ENCODE results near the gene SMOC2.
"Not testable (repeated sequence)": the region's sequence is repeated elsewhere in the genome, so short reads cannot be mapped to it uniquely, and the experiment has no call there.

SMOC2 gene

GRCh38 chr6:168678077-168678476, 237.1 kb downstream of the SMOC2 start:
- DNase-seq (ENCODE audit: low read depth, low spot score) = no peak

GRCh38 chr6:168678588-168678987, 237.6 kb downstream of the SMOC2 start:
- no peak for DNase-seq (ENCODE audit: low read depth, low spot score)

- DNase-seq (ENCODE audit: low read depth, low spot score) = no peak
These were observed 240.8 kb downstream of the SMOC2 start for GRCh38 chr6:168681748-168682147.

- no peak for DNase-seq (ENCODE audit: low read depth, low spot score)
These were observed 242.6 kb downstream of the SMOC2 start for GRCh38 chr6:168683621-168684020.

- no peak for DNase-seq (ENCODE audit: low read depth, low spot score)
These were observed 243.5 kb downstream of the SMOC2 start for GRCh38 chr6:168684471-168684870.

- DNase-seq (ENCODE audit: low read depth, low spot score) = no peak
These were observed 243.9 kb downstream of the SMOC2 start for GRCh38 chr6:168684906-168685305.

- DNase-seq (ENCODE audit: low read depth, low spot score) = no peak
These were observed 245.2 kb downstream of the SMOC2 start for GRCh38 chr6:168686029-168686738.

GRCh38 chr6:168686831-168687730, 246.1 kb downstream of the SMOC2 start:
- no peak for DNase-seq (ENCODE audit: low read depth, low spot score)

- DNase-seq (ENCODE audit: low read depth, low spot score) = no peak
These were observed 249.3 kb downstream of the SMOC2 start for GRCh38 chr6:168690271-168690670.

GRCh38 chr6:168691774-168692173, 250.8 kb downstream of the SMOC2 start:
- no peak for DNase-seq (ENCODE audit: low read depth, low spot score)

- no peak for DNase-seq (ENCODE audit: low read depth, low spot score)
These were observed 251.4 kb downstream of the SMOC2 start for GRCh38 chr6:168692193-168692914.

- not testable (repeated sequence) for DNase-seq (ENCODE audit: low read depth, low spot score)
These were observed 251.9 kb downstream of the SMOC2 start for GRCh38 chr6:168692915-168693257.

GRCh38 chr6:168694797-168695196, 253.8 kb downstream of the SMOC2 start:
- not testable (repeated sequence) for DNase-seq (ENCODE audit: low read depth, low spot score)

GRCh38 chr6:168695701-168696100, 254.7 kb downstream of the SMOC2 start:
- DNase-seq (ENCODE audit: low read depth, low spot score) = no peak

GRCh38 chr6:168698923-168699322, 257.9 kb downstream of the SMOC2 start:
- no peak for DNase-seq (ENCODE audit: low read depth, low spot score)

GRCh38 chr6:168699631-168700295, 258.8 kb downstream of the SMOC2 start:
- no peak for DNase-seq (ENCODE audit: low read depth, low spot score)

GRCh38 chr6:168700880-168701279, 259.9 kb downstream of the SMOC2 start:
- DNase-seq (ENCODE audit: low read depth, low spot score) = no peak

- DNase-seq (ENCODE audit: low read depth, low spot score) = no peak
These were observed 263.0 kb downstream of the SMOC2 start for GRCh38 chr6:168703990-168704389.

GRCh38 chr6:168704678-168705077, 263.7 kb downstream of the SMOC2 start:
- DNase-seq (ENCODE audit: low read depth, low spot score) = no peak

GRCh38 chr6:168705271-168705670, 264.3 kb downstream of the SMOC2 start:
- not testable (repeated sequence) for DNase-seq (ENCODE audit: low read depth, low spot score)

GRCh38 chr6:168706471-168707177, 265.6 kb downstream of the SMOC2 start:
- no peak for DNase-seq (ENCODE audit: low read depth, low spot score)

Measured in brain pericyte (primary cell).